ENCODE results near the gene TNRC18.
A peak's percentile ranks its signal among the peaks of the same experiment; 100 is the strongest.

The TNRC18 gene

GRCh38 chr7:5396542-5396941 lies 27.1 kb downstream of the TNRC18 start:
- in situ Hi-C loops (cut with HindIII; ENCODE audit: low sequenced_read_pairs): no loop called here
- TF ChIP-seq CTCF (IDR thresholded peaks at IDR 0.05; ENCODE audit: low read depth, low read length, missing control alignments): peak; percentile 5
- no peak for DNase-seq (ENCODE audit: low read depth)
- H3K4me3 ChIP-seq (ENCODE audit: low read depth, low read length): no peak overlapping the region

DNA sequence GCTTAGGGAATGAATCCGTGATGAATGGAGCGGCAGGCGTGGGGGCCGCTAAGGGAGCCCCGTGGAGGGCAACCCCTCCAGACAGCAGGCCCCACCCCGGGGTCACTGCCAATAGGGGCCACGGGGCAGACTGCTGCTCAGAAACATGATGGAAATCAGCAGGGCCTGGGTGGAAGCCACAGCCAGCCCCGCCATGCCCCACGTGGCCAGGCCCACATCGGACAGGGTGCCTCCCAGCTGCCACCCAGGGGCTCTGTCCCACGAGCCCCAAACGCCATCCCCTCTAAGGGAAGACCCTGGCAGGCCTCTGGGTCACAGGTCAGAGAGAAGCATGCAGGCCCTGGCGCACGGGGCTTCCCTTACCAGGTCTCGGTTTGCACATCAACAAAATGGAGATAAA lies 28.4 kb downstream of the TNRC18 start:
- no peak for DNase-seq (ENCODE audit: low read depth)
- no peak overlapping the region for H3K4me3 ChIP-seq (ENCODE audit: low read depth, low read length)
- no peak for TF ChIP-seq CTCF (IDR thresholded peaks at IDR 0.05; ENCODE audit: low read depth, low read length, missing control alignments)
- in situ Hi-C loops (cut with HindIII; ENCODE audit: low sequenced_read_pairs): no loop called here

- no peak for DNase-seq (ENCODE audit: low read depth)
- TF ChIP-seq CTCF (IDR thresholded peaks at IDR 0.05; ENCODE audit: low read depth, low read length, missing control alignments): no peak
- no peak overlapping the region for H3K4me3 ChIP-seq (ENCODE audit: low read depth, low read length)
- in situ Hi-C loops (cut with HindIII; ENCODE audit: low sequenced_read_pairs): no loop called here
Measured at GRCh38 chr7:5394264-5395105, 29.1 kb downstream of the TNRC18 start.

DNA sequence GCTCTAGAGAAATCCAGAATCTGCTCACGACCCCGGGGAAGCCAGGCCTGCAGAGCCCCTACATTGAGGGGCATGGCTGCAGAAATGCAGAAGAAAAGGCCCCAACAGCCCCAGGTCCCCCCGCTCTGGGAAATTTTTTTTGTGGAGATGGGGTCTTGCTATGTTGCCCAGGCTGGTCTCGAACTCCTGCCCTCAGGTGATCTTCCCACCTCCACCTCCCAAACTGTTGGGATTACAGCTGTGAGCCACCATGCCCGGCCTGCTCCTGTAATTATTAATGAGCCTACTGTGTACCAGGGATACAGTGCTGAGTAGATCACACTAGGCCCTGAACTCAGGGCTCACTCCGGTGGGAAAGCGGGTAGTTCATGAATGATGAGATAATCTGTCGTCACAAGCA lies 29.9 kb downstream of the TNRC18 start:
- no peak for DNase-seq (ENCODE audit: low read depth)
- no peak for TF ChIP-seq CTCF (IDR thresholded peaks at IDR 0.05; ENCODE audit: low read depth, low read length, missing control alignments)
- no peak overlapping the region for H3K4me3 ChIP-seq (ENCODE audit: low read depth, low read length)

DNA sequence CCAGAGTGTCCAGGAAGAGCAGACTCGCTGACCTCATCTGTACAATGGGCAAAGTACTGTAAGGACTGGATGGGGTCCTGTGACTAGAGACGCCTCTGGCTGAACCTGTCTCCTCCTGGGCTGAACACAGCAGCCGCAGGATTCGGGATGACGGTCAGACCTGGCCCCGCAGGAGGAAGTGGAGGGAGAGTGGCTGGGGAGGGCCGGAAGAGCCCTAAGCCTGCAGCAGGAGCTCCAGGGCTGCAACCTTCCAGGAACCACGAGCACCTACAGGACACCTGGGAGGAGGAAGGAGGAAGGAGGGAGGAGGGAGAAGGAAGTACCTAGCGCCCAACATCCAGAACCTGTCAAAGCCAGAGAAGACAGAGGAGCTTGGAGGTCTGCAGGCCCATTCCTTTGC lies 30.3 kb downstream of the TNRC18 start:
- in situ Hi-C loops (cut with HindIII; ENCODE audit: low sequenced_read_pairs): no loop called here
- H3K4me3 ChIP-seq (ENCODE audit: low read depth, low read length): no peak overlapping the region
- no peak for DNase-seq (ENCODE audit: low read depth)
- no peak for TF ChIP-seq CTCF (IDR thresholded peaks at IDR 0.05; ENCODE audit: low read depth, low read length, missing control alignments)

More for the DNA sequence above, 29.9 kb downstream of the TNRC18 start:
- in situ Hi-C loops (cut with HindIII; ENCODE audit: low sequenced_read_pairs): no loop called here

DNA sequence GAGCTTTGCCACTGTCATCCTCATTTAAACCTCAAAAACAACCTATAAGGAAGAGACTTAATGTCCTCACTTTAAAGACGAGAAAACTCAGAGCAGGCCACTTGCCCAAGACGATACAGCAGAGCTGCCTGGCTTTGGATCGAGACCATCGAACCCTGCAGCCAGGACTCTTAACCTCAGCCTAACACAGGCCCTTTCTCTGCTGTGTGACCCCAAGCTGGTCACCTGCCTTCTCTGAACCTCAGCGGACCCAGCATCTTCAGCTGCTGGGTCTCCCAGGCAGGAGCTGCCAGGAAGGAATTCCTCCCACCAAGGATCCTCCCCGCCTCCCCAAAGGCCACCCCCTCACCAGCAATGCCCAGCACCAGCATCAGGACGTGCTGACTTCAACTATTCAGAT lies 32.7 kb downstream of the TNRC18 start:
- in situ Hi-C loops (cut with HindIII; ENCODE audit: low sequenced_read_pairs): no loop called here
- H3K4me3 ChIP-seq (ENCODE audit: low read depth, low read length): no peak overlapping the region
- no peak for TF ChIP-seq CTCF (IDR thresholded peaks at IDR 0.05; ENCODE audit: low read depth, low read length, missing control alignments)
- no peak for DNase-seq (ENCODE audit: low read depth)
